LoVo (cell line): ENCODE results near the gene DGKZ.

Experiments
- DNase-seq: peaks from one replicate; pipeline ENCODE4 v3.0.0-alpha.2; 2016; ENCODE audit warnings: low spot score

The DGKZ gene

DNA sequence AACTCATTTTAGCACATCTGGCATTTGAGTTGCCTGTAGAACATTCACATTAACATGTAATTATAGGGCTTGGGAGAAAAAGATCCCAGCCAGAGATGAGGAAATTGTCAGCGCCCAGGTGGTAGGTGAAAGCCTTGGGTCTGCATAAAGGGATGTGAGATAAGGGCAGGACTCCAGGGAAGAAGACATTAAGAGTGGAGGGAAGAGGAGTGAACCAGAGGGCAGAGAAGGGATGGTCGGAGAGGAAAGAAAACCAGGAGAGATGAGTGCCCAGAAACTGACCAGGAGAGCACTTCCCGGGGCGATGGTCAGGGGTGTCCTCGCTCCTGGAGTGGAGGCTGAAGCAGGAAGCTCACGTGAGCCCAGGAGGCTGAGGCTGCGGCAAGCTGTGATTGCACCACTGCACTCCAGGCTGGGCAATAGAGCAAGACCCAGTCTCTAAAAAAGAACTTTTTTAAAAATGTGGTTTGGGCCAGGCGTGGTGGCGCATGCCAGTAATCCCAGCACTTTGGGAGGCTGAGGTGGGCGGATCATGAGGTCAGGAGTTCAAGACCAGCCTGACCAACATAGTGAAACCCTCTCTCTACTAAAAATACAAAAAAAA, 20.3 kb upstream of the DGKZ start:
- DNase-seq = no peak

DNA sequence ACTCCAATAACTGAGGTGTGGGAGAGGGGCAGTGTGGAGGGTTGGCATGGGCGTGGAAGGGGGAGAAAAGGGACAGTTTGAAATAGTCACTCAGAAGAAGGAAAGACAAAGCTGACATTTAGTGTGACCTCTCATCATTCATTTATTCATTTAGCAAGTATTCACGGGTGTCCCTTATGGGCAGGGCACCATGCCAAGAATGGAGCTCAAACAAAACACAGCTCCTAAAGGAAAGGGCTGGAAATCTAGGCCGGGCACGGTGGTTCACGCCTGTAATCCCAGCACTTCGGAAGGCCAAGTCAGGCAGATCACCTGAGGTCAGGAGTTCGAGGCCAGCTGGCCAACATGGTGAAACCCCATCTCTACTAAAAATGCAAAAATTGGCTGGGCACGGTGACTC, 19.4 kb upstream of the DGKZ start:
- no peak for DNase-seq

- no peak for DNase-seq
Measured at GRCh38 chr11:46330154-46330553, 17.1 kb upstream of the DGKZ start.

DNA sequence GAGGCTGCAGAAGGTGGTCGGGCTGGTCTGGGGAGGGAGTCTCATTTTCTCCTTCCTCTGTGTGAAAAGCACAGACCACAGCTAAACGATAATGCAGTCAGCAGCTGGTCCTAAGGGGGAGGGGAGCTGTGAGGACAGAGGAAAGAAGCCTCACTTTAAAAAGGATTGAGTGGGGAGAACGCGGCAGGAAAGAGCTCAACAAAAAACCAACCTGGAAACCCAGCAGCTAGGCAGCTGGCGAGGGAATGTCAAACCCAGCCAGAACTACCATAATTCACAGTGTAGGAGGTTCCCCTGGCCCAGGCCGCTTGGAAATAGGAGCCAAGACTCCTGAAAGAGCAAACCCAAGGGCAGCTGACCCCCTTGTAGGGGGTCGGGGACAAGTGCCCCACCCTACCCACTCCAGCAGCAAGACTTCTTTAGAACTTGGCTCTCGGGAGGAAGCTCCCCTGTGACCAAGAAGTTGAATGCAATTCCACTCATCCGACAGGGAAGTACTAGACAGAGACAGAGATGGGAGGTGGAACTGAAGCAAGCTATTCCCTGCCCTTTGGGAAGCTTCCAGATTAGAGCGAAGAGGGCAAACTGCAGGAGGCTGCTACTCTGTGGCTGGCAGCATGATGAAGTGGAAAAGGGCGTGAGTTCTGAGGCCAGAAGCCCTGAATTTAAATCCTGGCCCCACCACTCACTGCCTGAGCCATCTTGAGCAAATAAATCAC, 16.5 kb upstream of the DGKZ start:
- DNase-seq = no peak

- DNase-seq = no peak
Measured at GRCh38 chr11:46331282-46331984, 15.8 kb upstream of the DGKZ start.

- no peak for DNase-seq
Measured at GRCh38 chr11:46332093-46332567, 15.1 kb upstream of the DGKZ start.

GRCh38 chr11:46332568-46333393, 14.5 kb upstream of the DGKZ start:
- no peak for DNase-seq

- DNase-seq = no peak
Measured at GRCh38 chr11:46333394-46333947, 13.8 kb upstream of the DGKZ start.

- DNase-seq = no peak
Measured at GRCh38 chr11:46334211-46334610, 13.1 kb upstream of the DGKZ start.

- DNase-seq = no peak
Measured at GRCh38 chr11:46335271-46335670, 12.0 kb upstream of the DGKZ start.

DNA sequence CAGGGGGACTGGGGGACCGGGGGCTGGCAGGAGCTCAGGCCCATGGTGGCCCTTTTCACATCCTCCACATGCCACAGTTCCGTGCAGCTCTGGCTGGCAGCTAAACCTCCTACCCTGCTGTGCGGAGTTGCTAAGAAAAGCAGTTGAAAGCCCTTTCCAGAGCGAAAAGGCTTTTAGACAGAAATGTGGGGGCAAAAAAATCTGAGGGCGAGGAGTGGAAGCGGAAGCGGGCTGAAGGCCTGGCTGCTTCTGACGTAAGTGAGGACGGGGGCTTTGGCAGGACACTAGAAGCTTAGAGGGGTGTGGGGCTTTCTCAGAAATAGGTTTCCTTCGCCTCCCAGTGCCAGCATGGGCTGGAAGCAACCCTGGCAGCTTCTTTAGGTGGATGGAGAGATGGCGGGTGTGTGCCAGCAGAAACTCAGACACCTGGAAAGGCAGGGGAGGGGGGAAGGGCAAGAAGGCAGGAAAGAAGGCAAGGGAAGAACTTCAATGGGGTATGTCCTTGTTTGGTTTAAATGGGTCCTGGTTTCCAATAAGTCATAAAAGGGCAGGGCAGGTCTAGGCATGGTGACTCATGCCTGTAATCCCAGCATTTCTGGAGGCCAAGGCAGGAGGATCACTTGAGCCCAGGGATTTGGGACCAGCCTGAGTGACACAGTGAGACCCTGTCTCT, 11.2 kb upstream of the DGKZ start:
- DNase-seq = no peak

DNA sequence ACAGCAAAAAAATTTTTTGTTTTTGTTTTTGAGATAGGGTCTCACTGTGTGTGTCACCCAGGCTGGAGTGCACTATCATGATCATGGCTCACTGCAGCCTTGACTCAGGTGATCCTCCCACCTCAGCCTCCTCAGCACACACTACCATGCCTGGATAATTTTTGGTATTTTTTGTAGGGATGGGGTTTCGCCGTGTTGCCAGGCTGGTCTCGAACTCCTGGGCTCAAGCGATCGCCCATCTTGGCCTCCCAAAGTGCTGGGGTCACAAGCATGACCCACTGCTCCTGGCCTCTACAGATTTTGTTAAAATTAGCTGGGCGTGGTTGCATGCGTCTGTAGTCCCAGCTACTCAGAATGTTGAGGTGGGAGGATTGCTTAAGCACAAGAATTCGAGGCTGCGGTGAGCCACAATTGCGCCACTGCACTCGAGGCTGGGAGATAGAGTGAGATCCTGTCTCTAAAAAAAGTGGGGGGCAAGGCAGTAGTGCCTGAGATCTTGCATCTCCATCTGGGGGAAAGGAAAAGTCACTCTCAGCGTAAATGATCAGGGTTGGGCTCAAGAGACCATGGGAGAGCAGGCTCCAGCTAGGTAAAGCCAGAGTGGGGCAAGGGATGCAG, 10.6 kb upstream of the DGKZ start:
- no peak for DNase-seq

GRCh38 chr11:46337626-46338345, 9.5 kb upstream of the DGKZ start:
- no peak for DNase-seq

- DNase-seq = no peak
Measured at GRCh38 chr11:46338636-46338987, 8.7 kb upstream of the DGKZ start.

- no peak for DNase-seq
Measured at GRCh38 chr11:46338988-46339666, 8.1 kb upstream of the DGKZ start.

DNA sequence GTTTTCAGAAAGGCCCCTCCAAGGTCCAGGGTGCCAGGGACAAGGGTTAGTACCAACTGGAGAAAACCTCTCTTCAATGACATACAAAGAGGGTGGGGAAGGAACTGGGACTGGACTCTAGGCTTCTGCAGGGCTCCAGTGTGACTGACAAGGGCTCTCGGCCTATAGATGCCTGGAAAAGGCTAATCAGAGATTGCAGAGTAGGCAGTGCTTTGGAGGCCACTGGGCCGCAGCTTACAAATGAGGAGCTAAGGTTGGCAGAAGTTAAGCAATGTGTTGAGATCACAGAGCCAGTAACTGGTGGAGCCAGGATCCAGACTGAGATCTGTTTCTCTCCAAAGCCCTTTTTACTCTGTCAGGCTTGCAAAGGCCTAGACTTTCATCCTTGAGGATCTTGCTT, 7.4 kb upstream of the DGKZ start:
- DNase-seq = no peak

DNA sequence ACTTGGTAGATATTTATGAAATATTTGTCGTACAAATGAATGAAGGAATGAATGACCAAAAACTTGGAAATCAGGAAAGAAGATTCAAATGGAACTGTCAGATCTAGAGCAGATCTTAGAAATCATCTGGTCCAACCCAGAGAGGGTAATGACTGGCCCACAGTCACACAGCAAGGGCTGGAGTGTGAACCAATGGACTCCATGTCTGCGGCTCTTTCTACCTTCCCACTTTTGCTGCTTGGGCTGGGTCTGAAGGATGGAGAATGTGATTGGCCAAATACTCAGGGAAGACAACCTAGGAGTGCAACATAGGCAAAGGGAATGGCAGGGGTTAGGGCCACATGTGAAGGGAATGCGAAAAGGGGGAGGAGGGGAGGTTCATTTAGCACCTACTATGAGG, 5.8 kb upstream of the DGKZ start:
- no peak for DNase-seq

- no peak for DNase-seq
Measured at GRCh38 chr11:46342239-46342638, 5.0 kb upstream of the DGKZ start.

GRCh38 chr11:46343520-46343919, 3.7 kb upstream of the DGKZ start:
- DNase-seq = no peak

GRCh38 chr11:46345131-46345597, 2.1 kb upstream of the DGKZ start:
- no peak for DNase-seq
